Ascending aorta (tissue), 2 donors: Measurements from ENCODE around the gene ATF7. TPM values are rescaled to one million over a fixed set of nuclear protein-coding genes. Genes with fewer than 3 reads are reported as not detected.

Source experiments
- DNase-seq, 2 donors: peaks; one replicate each; pipeline ENCODE4 v3.0.0-alpha.2; 2019; ENCODE audit warnings: low spot score in 2 of 2
- H3K27ac ChIP-seq, 2 donors: fragments of 200-600 bp; sonication (generic); one replicate each; pipeline ENCODE4 v1.5.1; 2016 to 2017; ENCODE audit warnings: mild to moderate bottlenecking in 1 of 2
- H3K27me3 ChIP-seq: fragments of 200-600 bp; sonication (generic); one replicate; pipeline ENCODE4 v1.5.1; 2017
- H3K36me3 ChIP-seq, 2 donors: fragments of 200-600 bp; sonication (generic); one replicate each; pipeline ENCODE4 v1.5.1; 2016
- H3K4me1 ChIP-seq, 2 donors: fragments of 200-600 bp; sonication (generic); one replicate each; pipeline ENCODE4 v1.5.1; 2016 to 2017; ENCODE audit warnings: mild to moderate bottlenecking in 1 of 2
- H3K4me3 ChIP-seq, 2 donors: fragments of 200-600 bp; sonication (generic); one replicate each; pipeline ENCODE4 v1.5.1; 2016 to 2017; ENCODE audit warnings: mild to moderate bottlenecking in 1 of 2
- H3K9me3 ChIP-seq, 2 donors: fragments of 200-600 bp; sonication (generic); one replicate each; pipeline ENCODE4 v1.5.1; 2016
- CTCF ChIP-seq, 3 experiments: fragments of 200-600 bp in 2 of 3; fragments of 450-650 bp in 1 of 3; sonication (generic) in 2 of 3; IDR thresholded peaks; one replicate each; pipeline ENCODE4 v1.5.1; 2016 to 2019; ENCODE audit warnings: antibody characterized with exemption in 3 of 3, mild to moderate bottlenecking in 1 of 3, moderate library complexity in 1 of 3
- intact Hi-C: fragments of 100-400 bp; cut with DNase I; formaldehyde crosslinking; loops from one replicate; pipeline ENCODE4 v1.15.1; 2023
- total RNA-seq: library from RNA; depleted of rRNA; stranded (reverse); fragments of >200 nt; gene quantifications from one replicate; pipeline ENCODE4 v1.1.0, GENCODE V29; 2016

The ATF7 gene
- total RNA-seq, 1 donor from 2014 or later, result 67.6 TPM

- no peaks in the 10 kb centered on the region for H3K9me3 ChIP-seq
- intact Hi-C loops, result loop anchor here (2.0 to 5.0 kb wide), 2 partner anchors 31 to 66 kb away; no protein-coding TSS in a partner anchor
- no peaks in the 10 kb centered on the region for H3K27me3 ChIP-seq
- no peaks in the 10 kb centered on the region for H3K36me3 ChIP-seq
- peaks cover 0 to 10% of the 10 kb centered on the region in 2 donors for H3K4me1 ChIP-seq
- no peak for TF ChIP-seq CTCF (IDR thresholded peaks at IDR 0.05)
- no peak overlapping the region for H3K27ac ChIP-seq
- H3K4me3 ChIP-seq, result no peak overlapping the region
- DNase-seq, result no peak
These were observed 1.7 kb upstream of the ATF7 start for GRCh38 chr12:53627919-53628318.

GRCh38 chr12:53626702-53627169 is 554 bp upstream of the ATF7 start:
- peak overlapping the region; percentile 81 to 93 for H3K27ac ChIP-seq
- H3K4me1 ChIP-seq, result peaks cover 0 to 15% of the 10 kb centered on the region in 2 donors
- intact Hi-C loops, result loop anchor here (1.0 to 5.0 kb wide), 3 partner anchors 32 to 64 kb away; partner anchors contain the start of gene ATP5MC2
- no peak for DNase-seq
- H3K9me3 ChIP-seq, result no peaks in the 10 kb centered on the region
- TF ChIP-seq CTCF (IDR thresholded peaks at IDR 0.05), result no peak
- H3K27me3 ChIP-seq, result no peaks in the 10 kb centered on the region
- peak overlapping the region; percentile 73 to 74 for H3K4me3 ChIP-seq
- H3K36me3 ChIP-seq, result no peaks in the 10 kb centered on the region

DNA sequence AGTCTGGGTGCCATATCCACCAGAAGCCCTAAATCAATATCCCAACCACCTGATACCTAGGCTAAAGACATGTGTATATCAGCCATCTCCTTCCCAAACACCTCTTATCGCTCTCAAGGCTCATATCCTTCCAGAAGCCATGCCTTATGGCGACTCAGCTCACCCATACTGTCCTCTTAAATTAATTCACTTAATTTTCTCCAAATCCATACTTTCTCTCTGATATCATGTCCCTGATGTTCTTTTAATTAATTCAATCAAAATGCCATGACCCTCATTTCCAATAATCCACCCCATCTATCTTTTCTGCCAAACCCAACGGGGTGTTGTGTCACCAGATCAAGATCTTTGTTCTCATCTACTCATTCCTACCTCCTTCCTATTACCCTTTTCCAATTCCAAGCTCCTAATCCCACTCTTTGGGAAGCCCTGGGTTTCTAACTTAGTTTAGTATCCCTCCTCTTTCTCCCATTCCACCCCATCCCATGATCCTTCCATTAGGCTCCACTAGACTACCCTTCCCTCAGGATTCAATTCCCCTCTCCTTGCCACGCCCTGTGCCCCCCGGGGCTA is 723 bp downstream of the ATF7 start:
- peak overlapping the region; percentile 81 to 93 for H3K27ac ChIP-seq
- intact Hi-C loops, result loop anchor here (2.0 to 5.0 kb wide), 2 partner anchors 63 to 81 kb away; no protein-coding TSS in a partner anchor
- H3K4me1 ChIP-seq, result peaks cover 0 to 15% of the 10 kb centered on the region in 2 donors
- H3K4me3 ChIP-seq, result peak overlapping the region; percentile 73 to 74
- H3K27me3 ChIP-seq, result no peaks in the 10 kb centered on the region
- TF ChIP-seq CTCF (IDR thresholded peaks at IDR 0.05), result no peak
- H3K36me3 ChIP-seq, result no peaks in the 10 kb centered on the region
- no peak for DNase-seq
- H3K9me3 ChIP-seq, result no peaks in the 10 kb centered on the region

GRCh38 chr12:53624956-53625355 is 1.2 kb downstream of the ATF7 start:
- H3K27ac ChIP-seq, result peak overlapping the region; percentile 81 to 93
- H3K36me3 ChIP-seq, result no peaks in the 10 kb centered on the region
- no peaks in the 10 kb centered on the region for H3K27me3 ChIP-seq
- DNase-seq, result no peak
- intact Hi-C loops, result loop anchor here (2.0 to 5.0 kb wide), 2 partner anchors 63 to 80 kb away; no protein-coding TSS in a partner anchor
- H3K9me3 ChIP-seq, result no peaks in the 10 kb centered on the region
- peak overlapping the region; percentile 73 to 74 for H3K4me3 ChIP-seq
- no peak for TF ChIP-seq CTCF (IDR thresholded peaks at IDR 0.05)
- peaks cover 0 to 15% of the 10 kb centered on the region in 2 donors for H3K4me1 ChIP-seq

DNA sequence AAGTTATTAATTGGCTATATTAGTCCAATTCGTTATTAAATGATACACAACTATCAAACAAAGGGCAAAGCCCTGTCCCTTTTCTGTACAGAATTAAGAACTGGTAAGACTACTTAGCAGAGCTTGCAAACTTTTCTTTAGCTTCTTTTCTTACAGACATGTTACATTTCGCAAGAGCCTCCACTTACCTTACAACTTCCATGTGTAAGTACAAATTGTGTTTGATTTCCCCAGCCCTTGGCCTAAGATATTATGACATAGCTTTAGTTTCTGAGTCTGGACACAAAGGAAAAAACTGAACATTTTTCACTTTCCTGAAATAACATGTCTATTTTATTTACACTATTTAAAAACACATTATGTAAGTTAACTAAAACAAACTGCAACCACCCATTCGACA is 1.7 kb downstream of the ATF7 start:
- no peaks in the 10 kb centered on the region for H3K27me3 ChIP-seq
- H3K4me1 ChIP-seq, result peaks cover 0 to 16% of the 10 kb centered on the region in 2 donors
- peak overlapping the region; percentile 73 to 74 for H3K4me3 ChIP-seq
- H3K9me3 ChIP-seq, result no peaks in the 10 kb centered on the region
- no peak for TF ChIP-seq CTCF (IDR thresholded peaks at IDR 0.05)
- no peaks in the 10 kb centered on the region for H3K36me3 ChIP-seq
- intact Hi-C loops, result loop anchor here (2.0 kb wide), 1 partner anchor 80 kb away; no protein-coding TSS in a partner anchor
- no peak for DNase-seq
- peak overlapping the region; percentile 81 to 93 for H3K27ac ChIP-seq
